Activated naive CD4-positive, alpha-beta T cell (primary cell): ENCODE results near the gene SRP19.
"Not testable (repeated sequence)": the region's sequence is repeated elsewhere in the genome, so short reads cannot be mapped to it uniquely, and the experiment has no call there.

Experiments
- DNase-seq, 4 experiments: peaks; one replicate each; lab custom pipeline; 2025; lab: John Stamatoyannopoulos, UW

SRP19 gene

DNA sequence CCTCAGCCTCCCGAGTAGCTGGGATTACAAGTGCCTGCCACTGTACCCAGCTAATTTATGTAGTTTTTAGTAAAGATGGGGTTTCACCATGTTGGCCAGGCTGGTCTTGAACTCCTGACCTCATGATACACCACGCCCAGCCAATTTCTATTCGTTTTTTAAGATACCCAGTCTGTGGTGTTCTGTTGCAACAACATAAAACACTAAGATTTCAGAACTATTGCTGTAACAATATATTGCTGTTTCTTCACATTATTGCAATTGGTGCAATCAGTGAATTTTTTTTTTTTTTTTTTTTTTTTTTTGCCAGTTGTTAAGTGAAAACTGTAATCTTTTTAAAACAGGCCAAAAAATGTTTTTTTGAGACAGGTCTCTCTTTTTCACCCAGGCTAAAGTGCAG is 9.9 kb downstream of the SRP19 start:
- no peak for DNase-seq

GRCh38 chr5:112876362-112876761 is 15.3 kb downstream of the SRP19 start:
- DNase-seq = no peak

DNA sequence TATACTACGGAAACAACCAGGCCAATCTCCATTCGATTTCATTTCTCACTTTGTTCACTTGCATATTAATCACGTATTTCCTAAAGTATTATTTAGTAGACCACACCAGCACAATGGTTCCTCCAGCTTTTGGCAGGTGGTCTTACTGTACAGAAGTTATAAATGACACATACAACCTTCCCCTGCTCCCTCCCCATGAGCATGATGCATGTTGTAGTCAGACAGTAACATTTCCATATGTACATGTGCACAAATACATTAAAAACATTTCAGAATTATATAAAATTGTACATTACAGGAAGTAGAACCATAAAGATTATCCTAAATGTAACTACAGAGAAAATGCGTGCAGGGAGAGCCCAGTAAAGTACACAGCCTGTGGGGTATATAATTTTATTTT is 17.0 kb downstream of the SRP19 start:
- DNase-seq = no peak

DNA sequence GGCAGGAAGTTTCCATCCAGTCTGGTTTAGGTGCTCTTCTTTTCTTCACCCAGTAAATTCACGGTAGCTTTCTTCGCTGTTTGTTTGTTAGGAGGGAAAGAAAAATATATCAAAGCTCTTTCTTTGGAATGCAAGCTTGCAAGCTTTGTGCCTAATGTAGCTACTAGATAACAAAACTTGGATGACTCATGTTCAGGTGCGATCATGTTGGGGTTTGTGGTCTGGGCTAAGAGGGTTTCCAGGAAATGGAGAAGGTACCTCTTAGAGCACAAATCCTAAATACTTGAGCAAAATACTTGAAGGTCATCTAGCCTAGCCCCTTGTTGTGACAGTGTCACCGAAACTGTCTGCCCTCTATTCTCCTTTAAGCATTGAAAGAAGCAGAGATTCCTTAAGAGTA is 17.7 kb downstream of the SRP19 start:
- no peak for DNase-seq

DNA sequence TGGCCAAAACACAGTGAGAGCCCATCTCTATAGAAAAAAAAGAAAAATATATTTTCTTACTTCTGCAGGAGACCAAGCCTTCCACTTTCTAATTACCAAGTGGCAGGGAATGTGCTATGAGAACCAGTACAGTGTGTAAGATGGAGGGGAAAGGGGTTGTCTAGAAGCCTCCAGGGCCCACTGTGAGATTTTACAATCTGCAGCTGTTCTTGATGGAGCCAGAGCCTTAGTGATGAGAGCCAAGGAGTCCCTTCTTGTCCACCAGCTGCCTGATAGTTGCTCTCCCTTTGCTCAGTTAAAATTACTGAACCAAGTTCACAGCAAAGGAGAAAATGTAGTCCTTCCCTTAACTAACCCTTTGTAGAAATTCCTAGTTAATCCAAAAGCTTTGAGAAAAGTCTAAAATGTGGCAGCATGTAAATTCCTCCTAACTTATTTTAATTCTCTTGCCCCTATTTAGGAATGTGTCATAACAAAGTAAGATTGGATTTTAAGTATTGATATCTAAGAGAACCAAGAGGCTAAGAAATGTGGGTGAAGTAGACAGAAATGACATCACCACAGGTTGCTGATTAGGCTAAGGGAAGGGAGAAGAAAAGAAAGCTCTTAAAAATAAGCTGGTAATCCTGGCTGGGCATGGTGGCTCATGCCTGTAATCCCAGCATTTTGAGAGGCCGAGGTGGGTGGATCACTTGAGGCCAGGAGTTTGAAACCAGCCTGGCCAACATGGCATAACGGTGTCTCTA is 19.3 kb downstream of the SRP19 start:
- DNase-seq = no peak

DNA sequence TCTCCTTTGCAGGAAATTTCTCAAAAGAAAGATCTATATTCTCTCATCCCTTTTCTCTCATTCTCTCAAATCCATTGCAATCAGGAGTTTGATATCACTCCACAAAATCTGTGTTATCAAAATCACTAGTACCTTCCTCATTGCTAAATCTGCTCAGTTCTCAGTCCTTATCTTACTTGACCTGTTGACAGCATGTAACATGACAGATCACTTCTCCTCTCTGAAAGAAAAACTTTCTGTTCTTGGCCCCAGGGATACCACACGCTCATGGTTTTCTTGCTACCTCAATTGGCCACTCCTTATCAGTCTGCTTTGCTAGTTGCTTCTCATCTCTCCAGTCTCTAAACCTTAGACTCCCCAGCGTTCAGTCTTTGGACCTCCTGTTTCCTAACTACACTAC is 22.1 kb downstream of the SRP19 start:
- no peak for DNase-seq

- DNase-seq = no peak
Measured at GRCh38 chr5:112885001-112885400, 23.9 kb downstream of the SRP19 start.

GRCh38 chr5:112886975-112887374 is 25.9 kb downstream of the SRP19 start:
- DNase-seq = no peak

DNA sequence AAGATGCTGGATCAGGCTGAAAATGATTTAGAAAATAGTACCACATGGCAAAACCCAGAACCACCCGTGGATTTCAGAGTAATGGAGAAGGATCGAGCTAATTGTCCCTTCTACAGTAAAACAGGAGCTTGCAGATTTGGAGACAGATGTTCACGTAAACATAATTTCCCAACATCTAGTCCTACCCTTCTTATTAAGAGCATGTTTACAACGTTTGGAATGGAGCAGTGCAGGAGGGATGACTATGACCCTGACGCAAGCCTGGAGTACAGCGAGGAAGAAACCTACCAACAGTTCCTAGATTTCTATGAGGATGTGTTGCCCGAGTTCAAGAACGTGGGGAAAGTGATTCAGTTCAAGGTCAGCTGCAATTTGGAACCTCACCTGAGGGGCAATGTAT is 31.0 kb downstream of the SRP19 start:
- not testable (repeated sequence) for DNase-seq

DNA sequence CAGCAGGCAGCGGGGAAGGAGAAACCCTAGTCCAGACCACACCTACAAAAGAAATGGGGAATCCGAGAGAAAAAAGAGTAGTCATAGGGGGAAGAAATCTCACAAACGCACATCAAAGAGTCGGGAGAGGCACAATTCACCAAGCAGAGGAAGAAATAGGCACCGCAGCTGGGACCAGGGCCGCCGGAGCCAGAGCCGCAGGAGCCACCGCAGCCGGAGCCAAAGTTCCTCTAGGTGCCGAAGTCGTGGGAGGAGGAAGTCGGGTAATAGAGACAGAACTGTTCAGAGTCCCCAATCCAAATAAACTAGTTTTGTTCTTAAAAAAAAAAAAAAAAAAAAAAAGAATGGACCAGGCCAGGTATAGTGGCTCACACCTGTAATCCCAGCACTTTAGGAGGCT is 31.7 kb downstream of the SRP19 start:
- DNase-seq = no peak

DNA sequence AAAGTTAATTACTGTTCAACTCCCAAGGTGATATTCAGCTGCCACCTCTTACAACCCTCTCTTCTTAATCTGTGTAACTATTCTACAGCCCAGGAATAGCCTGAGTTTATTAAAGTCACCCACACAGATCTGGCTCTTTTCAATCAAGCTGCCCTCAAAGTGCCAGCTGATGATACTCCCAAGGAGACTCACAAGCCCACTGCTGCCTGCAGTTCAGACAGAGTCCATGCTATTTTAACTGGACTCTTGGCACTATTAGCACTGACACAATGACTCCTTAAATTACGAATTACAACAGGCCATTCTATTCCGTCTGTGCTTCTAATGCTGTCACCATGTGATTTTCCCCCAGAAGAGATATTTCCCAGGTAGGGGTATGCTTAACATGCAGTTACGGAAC is 34.6 kb downstream of the SRP19 start:
- no peak for DNase-seq

DNA sequence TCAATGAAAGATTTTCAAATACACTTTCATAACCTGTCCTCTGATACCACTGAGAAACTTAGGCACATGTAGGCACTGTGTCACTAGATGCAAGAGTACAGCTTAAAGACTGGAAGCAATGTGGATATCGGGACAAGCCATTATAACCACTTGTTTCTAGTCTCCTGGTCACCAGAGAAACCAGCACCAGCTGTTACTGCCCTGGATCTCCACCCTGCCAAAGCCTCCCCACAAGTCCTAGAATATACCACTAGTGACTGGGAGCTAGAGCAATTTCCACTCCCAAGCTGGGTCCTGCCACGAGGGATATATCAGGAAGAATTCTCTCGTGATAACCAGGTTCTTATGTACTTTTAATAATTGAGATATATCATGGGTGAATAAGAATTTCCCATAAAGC is 41.5 kb downstream of the SRP19 start:
- DNase-seq = no peak

- not testable (repeated sequence) for DNase-seq
Measured at GRCh38 chr5:112904996-112905395, 43.9 kb downstream of the SRP19 start.

- no peak for DNase-seq
Measured at GRCh38 chr5:112906637-112907036, 45.5 kb downstream of the SRP19 start.

GRCh38 chr5:112907166-112907631 is 46.1 kb downstream of the SRP19 start:
- no peak for DNase-seq

DNA sequence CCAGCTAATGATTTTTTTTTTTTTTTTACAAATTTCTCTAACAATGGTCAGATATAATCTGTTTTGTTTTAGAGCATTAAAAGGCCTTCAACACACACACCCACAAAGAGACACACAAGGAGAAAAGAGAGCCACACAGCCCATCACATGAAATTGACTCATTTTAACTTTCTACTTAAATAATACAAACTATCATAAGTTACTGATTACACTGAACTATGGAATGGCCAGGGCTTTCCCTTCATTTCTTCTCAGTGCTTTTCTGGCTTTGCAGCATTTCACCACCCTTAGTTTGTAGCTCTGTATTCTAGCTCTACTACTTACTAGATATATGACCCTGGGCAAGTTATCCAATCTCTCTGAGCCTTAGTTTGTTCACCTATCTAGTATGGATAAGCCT is 47.8 kb downstream of the SRP19 start:
- DNase-seq = no peak

DNA sequence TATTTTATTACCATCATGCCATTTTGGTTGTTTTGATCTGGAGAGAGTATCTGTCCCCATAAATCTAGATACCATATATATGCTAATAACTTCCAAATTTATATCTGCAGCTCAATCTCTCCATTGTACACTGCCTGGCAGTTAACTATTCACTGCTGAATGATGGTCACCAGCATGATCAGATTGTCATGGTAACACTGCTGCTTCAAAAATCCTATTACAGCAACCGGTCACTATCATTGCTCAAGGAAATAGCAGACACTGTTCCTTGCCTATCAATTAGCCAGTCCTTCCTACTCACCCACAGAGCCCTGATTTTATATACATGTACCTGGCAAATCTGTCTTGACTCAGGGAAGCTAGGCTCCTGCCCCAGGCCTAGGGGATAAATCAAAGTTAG is 49.4 kb downstream of the SRP19 start:
- no peak for DNase-seq

- no peak for DNase-seq
Measured at GRCh38 chr5:112914584-112914983, 53.5 kb downstream of the SRP19 start.

DNA sequence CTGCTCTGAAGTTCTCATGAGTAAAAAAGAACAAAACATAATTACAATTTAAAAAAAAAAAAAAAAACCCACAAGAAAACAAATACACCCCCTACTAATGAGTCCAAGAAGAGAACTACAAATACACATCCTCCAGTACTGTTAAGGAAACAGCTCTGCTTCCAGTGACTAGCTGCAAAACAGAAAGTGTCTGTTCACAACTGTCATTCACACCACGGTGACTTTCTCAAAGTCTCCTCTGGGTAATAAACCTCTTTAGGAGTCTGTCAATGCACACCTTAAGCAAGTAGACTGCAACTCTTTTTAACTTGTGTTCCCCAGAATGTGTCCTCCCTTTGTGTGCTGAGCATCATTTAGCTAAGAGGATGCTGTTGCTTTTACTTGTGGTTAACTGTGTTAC is 54.7 kb downstream of the SRP19 start:
- no peak for DNase-seq

DNA sequence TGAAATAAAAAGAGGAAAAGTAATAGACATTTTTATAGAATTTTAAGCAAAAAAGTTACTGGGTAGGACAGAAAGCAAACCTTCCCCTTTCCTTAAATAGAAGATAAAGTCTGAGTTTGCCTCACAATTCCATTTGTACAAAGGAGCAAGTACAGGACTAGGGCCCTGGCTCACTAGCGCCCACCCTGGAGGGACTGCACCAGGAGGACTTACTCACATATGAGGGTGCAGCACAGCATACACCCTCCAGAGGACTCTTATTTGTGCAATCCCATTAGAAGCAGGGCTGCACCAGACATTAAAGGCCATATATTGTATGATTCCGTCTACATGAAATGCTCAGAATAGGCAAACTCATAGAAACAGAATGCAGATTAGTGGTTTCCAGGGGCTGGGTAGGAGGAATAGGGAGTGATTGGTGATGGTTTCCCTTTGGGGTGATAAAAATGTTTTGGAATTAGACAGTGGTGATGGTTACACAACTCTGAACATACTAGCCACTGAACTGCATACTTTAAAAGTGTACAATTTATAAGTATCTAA is 56.4 kb downstream of the SRP19 start:
- peak in 1 of 4 experiments; percentile 3 for DNase-seq

DNA sequence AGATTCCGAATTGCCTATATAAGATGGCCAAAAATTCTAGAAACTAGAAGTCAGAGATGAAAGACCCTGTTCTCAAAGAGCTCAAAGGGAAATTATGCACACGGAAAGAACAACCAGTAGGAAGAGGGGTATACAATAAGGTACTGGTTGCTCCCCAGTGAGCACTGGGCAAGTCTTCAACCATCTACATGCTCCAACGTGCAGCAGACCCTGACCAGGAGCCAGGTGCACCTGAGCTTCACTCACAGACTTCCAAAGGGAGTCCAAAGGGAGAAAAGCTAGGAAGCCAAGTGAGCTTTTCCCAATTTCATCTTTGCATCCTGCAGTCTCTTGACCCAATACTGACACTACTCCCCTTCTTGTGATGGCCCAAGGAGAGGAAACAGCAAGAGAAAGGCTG is 57.0 kb downstream of the SRP19 start:
- DNase-seq = no peak

DNA sequence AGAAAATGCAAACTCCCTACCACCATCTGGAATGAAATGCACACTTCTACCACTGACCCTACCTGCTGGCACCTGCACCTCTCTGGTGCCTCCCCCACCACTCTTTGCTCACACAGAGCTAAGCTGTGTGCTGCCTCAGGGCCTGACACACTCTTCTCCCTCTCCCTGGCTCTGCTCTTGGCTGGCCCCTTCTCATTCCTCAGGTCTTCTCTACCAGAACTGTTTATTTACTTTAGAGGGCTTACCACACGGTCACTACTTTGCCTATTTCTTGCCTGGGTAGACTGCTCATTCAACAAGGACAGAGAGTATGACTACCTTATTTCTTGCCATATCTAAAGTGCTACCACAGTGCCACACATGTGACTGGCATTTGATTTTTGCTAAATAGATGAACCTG is 57.6 kb downstream of the SRP19 start:
- no peak for DNase-seq
